Activated CD8-positive, alpha-beta T cell treated with anti-CD3 and anti-CD28 coated beads, Interleukin-2, amount 10 ng/mL, durations not matched to agents 7 days and 5 days (primary cell): ENCODE results near the gene TMEM170B. TPM values are rescaled to one million over a fixed set of nuclear protein-coding genes. Genes with fewer than 3 reads are reported as not detected.

Experiments used
- ATAC-seq: fragments of 150-1000 bp; cut with Tn5 transposase; one replicate; pipeline ENCODE4 v1.10.0; 2021; ENCODE audit warnings: moderate library complexity
- CTCF ChIA-PET: fragments of 350-600 bp; sonication (Branson Sonifier 250); formaldehyde crosslinking; loops from one replicate; lab custom pipeline; 2021; ENCODE audit warnings: antibody characterized with exemption; lab: Charles Lee
- POLR2A ChIA-PET: fragments of 350-600 bp; sonication (Branson Sonifier 250); formaldehyde crosslinking; loops from one replicate; lab custom pipeline; 2021; ENCODE audit warnings: antibody characterized with exemption; lab: Charles Lee
- DNase-seq: peaks from one replicate; pipeline ENCODE4 v3.0.0-alpha.2; 2020
- H3K27ac Mint-ChIP-seq: one replicate; pipeline ENCODE4 v1.8.0; 2021; ENCODE audit warnings: mild to moderate bottlenecking, mixed read lengths
- H3K27me3 Mint-ChIP-seq: one replicate; pipeline ENCODE4 v1.8.0; 2021; ENCODE audit warnings: low read depth, mixed read lengths
- H3K36me3 Mint-ChIP-seq: one replicate; pipeline ENCODE4 v1.8.0; 2021; ENCODE audit warnings: low read depth, mixed read lengths
- H3K4me1 Mint-ChIP-seq: one replicate; pipeline ENCODE4 v1.8.0; 2021; ENCODE audit warnings: low read depth, mixed read lengths
- H3K4me3 Mint-ChIP-seq: one replicate; pipeline ENCODE4 v1.8.0; 2021; ENCODE audit warnings: mild to moderate bottlenecking, mixed read lengths
- H3K9me3 Mint-ChIP-seq: one replicate; pipeline ENCODE4 v1.8.0; 2022; ENCODE audit warnings: mixed read lengths; ENCODE audit not compliant: insufficient read depth
- total RNA-seq, 2 experiments: library from RNA; stranded (reverse); gene quantifications; one replicate each; pipeline ENCODE4 v1.2.3, GENCODE V29; 2021

The TMEM170B gene
- total RNA-seq, 2 experiments from 2014 or later: 0.89 to 0.95 TPM

- POLR2A ChIA-PET: no interaction called here
- no peaks in the 10 kb centered on the region for H3K36me3 Mint-ChIP-seq
- no peak overlapping the region for H3K4me3 Mint-ChIP-seq
- DNase-seq (no peak), ATAC-seq (no peak)
- no peaks in the 10 kb centered on the region for H3K9me3 Mint-ChIP-seq
- CTCF ChIA-PET: interaction anchor here (0.7 to 6.1 kb wide), 8 partner anchors 12 to 357 kb away, joined by 3 to 102 read pairs (median 6); no protein-coding TSS in a partner anchor
- peaks cover 10% of the 10 kb centered on the region for H3K4me1 Mint-ChIP-seq
- peaks cover 3% of the 10 kb centered on the region for H3K27me3 Mint-ChIP-seq
- H3K27ac Mint-ChIP-seq: no peak overlapping the region
Observed at GRCh38 chr6:11497881-11498280, 39.7 kb upstream of the TMEM170B start.

DNA sequence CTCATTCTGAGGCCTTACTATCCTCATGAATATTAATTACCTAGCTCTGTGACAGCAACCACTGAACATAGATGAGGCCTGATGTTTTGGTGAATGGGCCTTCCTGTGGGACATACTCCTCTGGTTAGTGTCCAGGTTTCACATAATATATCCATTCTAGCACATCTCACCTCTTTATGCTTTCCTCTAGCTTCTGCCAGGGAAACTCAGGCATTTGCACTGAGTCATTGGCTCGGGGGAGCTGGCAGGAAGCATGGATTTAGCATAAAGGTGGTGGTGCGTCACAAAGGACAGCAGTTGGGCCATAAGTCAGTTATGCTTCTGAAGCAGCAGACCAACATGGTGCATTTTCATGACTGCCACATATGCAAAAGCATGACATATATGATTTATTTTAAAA, 37.5 kb upstream of the TMEM170B start:
- no peaks in the 10 kb centered on the region for H3K9me3 Mint-ChIP-seq
- DNase-seq (no peak), ATAC-seq (no peak)
- no peak overlapping the region for H3K4me3 Mint-ChIP-seq
- H3K27ac Mint-ChIP-seq: no peak overlapping the region
- no peaks in the 10 kb centered on the region for H3K36me3 Mint-ChIP-seq
- peaks cover 9% of the 10 kb centered on the region for H3K27me3 Mint-ChIP-seq
- ChIA-PET CTCF (interaction anchor here (0.6 to 1.3 kb wide), 2 partner anchors 356 to 442 kb away, joined by 3 to 6 read pairs; no protein-coding TSS in a partner anchor), POLR2A (no interaction called here)
- H3K4me1 Mint-ChIP-seq: peaks cover 10% of the 10 kb centered on the region

GRCh38 chr6:11509471-11509870, 28.1 kb upstream of the TMEM170B start:
- POLR2A ChIA-PET: no interaction called here
- Mint-ChIP-seq H3K27ac (no peak overlapping the region), H3K4me3 (no peak overlapping the region), H3K36me3 (no peaks in the 10 kb centered on the region), H3K4me1 (no peaks in the 10 kb centered on the region), H3K27me3 (peaks cover 29% of the 10 kb centered on the region), H3K9me3 (no peaks in the 10 kb centered on the region)
- ATAC-seq (no peak), DNase-seq (no peak)
- CTCF ChIA-PET: interaction anchor here (1.1 to 2.9 kb wide), 2 partner anchors 12 to 366 kb away, joined by 3 to 15 read pairs; no protein-coding TSS in a partner anchor

DNA sequence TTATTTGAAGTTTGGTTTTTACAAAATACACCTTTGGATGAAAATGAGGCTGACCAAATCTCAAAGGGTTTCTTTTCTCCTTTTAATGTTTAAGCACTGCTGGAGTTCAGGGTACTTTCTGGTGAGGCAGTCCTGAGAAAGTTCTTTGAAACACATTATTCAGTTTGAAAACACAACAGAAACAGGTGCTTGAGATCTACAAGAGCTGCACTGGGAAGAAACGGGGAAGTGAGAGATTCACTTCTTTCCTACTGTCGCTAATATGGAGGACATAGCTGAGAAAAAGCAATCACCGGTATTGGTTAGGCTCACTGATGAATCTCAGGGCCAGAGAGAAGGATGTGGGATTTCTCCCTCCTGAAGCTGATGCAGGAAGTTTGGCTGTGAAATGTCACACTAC, 22.9 kb upstream of the TMEM170B start:
- ATAC-seq: no peak
- POLR2A ChIA-PET: no interaction called here
- CTCF ChIA-PET: interaction anchor here (0.9 to 1.4 kb wide), 2 partner anchors 18 to 30 kb away, joined by 3 read pairs; no protein-coding TSS in a partner anchor
- H3K27ac Mint-ChIP-seq: no peak overlapping the region
- no peak overlapping the region for H3K4me3 Mint-ChIP-seq
- peaks cover 24% of the 10 kb centered on the region for H3K27me3 Mint-ChIP-seq
- H3K4me1 Mint-ChIP-seq: peaks cover 6% of the 10 kb centered on the region
- H3K9me3 Mint-ChIP-seq: no peaks in the 10 kb centered on the region
- H3K36me3 Mint-ChIP-seq: no peaks in the 10 kb centered on the region
- no peak for DNase-seq

- Mint-ChIP-seq H3K4me3 (no peak overlapping the region), H3K27ac (no peak overlapping the region), H3K4me1 (peaks cover 6% of the 10 kb centered on the region), H3K9me3 (no peaks in the 10 kb centered on the region), H3K36me3 (no peaks in the 10 kb centered on the region), H3K27me3 (peaks cover 25% of the 10 kb centered on the region)
- DNase-seq (no peak), ATAC-seq (no peak)
- CTCF ChIA-PET: interaction anchor here (1.0 to 1.4 kb wide), 3 partner anchors 15 to 31 kb away, joined by 3 to 5 read pairs (median 3); no protein-coding TSS in a partner anchor
- POLR2A ChIA-PET: no interaction called here
Observed at GRCh38 chr6:11515763-11516162, 21.8 kb upstream of the TMEM170B start.

GRCh38 chr6:11522812-11523605, 14.5 kb upstream of the TMEM170B start:
- CTCF ChIA-PET: no interaction called here
- ATAC-seq: no peak
- DNase-seq: no peak
- H3K4me1 Mint-ChIP-seq: peaks cover 11% of the 10 kb centered on the region
- H3K27me3 Mint-ChIP-seq: peaks cover 7% of the 10 kb centered on the region
- no peak overlapping the region for H3K27ac Mint-ChIP-seq
- POLR2A ChIA-PET: no interaction called here
- H3K36me3 Mint-ChIP-seq: no peaks in the 10 kb centered on the region
- H3K4me3 Mint-ChIP-seq: no peak overlapping the region
- no peaks in the 10 kb centered on the region for H3K9me3 Mint-ChIP-seq

DNA sequence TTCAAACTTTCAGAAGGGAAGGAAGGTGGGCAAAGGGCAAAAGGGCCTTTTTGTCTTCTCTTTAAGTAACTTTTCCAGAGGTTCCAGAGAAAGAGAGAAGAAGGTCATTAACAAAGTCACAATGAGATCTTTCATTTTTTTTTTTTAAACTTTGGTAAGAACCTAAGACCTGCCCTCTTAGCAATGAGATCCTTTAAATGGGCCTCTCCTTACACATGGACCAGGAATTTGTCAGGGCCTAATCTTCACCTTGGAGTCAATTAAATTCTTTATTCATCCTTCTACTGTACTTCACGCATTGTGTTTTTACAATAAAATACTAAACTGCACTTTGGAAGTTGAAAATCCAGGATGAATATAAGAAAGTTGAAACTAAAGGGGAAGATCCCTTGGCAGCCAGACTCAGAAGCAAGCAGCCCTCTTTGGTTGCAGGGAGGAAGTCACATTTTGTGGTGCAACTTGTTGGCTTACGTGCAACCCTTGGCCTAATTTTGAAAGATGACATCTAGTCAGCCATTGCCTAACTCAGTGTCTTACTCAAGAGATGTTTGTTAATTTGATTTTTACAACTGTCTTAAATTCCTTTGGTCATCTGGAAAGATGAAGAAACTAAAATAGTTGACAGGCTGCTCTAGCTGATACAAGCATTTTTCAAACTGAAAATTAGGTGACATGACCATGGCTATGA, 11.9 kb upstream of the TMEM170B start:
- Mint-ChIP-seq H3K4me1 (peaks cover 4% of the 10 kb centered on the region), H3K4me3 (no peak overlapping the region), H3K9me3 (no peaks in the 10 kb centered on the region), H3K27ac (no peak overlapping the region), H3K27me3 (peaks cover 15% of the 10 kb centered on the region), H3K36me3 (no peaks in the 10 kb centered on the region)
- no peak for ATAC-seq
- POLR2A ChIA-PET: no interaction called here
- CTCF ChIA-PET: interaction anchor here (1.2 kb wide), 2 partner anchors 30 to 401 kb away, joined by 3 read pairs; no protein-coding TSS in a partner anchor
- DNase-seq: no peak

DNA sequence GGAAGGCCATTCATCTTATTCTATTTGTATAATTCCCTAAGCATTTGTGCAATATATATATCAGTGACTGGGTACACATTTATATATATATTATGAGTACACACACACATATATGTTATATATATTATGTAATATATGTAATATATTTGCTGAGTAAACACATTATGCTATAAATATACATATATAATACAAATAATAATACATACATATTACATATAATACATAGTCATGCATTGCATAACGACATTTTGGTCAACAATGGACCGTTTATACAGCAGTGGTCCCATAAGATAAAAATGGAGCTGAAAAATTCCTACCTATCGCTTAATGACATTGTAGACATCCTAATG, 11.4 kb upstream of the TMEM170B start:
- peaks cover 4% of the 10 kb centered on the region for H3K4me1 Mint-ChIP-seq
- ATAC-seq (no peak), DNase-seq (no peak)
- ChIA-PET POLR2A (no interaction called here), CTCF (no interaction called here)
- no peaks in the 10 kb centered on the region for H3K36me3 Mint-ChIP-seq
- H3K4me3 Mint-ChIP-seq: no peak overlapping the region
- no peaks in the 10 kb centered on the region for H3K9me3 Mint-ChIP-seq
- peaks cover 15% of the 10 kb centered on the region for H3K27me3 Mint-ChIP-seq
- no peak overlapping the region for H3K27ac Mint-ChIP-seq

DNA sequence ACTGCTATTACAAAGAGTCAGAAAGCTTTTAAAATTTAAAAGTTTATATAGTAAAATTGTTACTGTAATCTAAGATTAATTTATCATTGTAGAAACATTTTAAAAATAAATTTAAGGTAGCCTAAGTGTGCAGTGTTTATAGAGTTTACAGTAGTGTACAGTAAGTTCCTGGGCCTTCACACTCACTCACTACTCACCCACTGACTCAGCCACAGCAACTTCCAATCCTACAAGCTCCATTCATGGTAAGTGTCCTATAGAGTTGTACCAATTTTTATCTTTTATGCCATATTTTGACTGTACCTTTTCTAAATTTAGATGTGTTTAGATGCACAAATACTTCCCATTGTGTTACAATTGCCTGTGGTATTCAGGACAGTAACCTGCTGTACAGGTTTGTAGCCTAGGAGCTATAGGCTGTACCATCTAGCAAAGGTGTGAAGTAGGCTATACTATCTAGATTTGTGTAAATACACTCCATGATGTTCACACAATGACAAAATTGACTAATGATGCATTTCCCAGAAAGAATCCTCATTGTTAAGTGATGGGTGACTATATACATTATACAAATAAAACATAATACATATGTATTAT, 10.2 kb upstream of the TMEM170B start:
- no peaks in the 10 kb centered on the region for H3K9me3 Mint-ChIP-seq
- H3K4me3 Mint-ChIP-seq: no peak overlapping the region
- H3K4me1 Mint-ChIP-seq: peaks cover 4% of the 10 kb centered on the region

GRCh38 chr6:11528996-11529395, 8.6 kb upstream of the TMEM170B start:
- H3K4me3 Mint-ChIP-seq: no peak overlapping the region
- no peak overlapping the region for H3K27ac Mint-ChIP-seq
- DNase-seq (no peak), ATAC-seq (no peak)
- H3K36me3 Mint-ChIP-seq: no peaks in the 10 kb centered on the region
- H3K4me1 Mint-ChIP-seq: peaks cover 4% of the 10 kb centered on the region
- ChIA-PET CTCF (no interaction called here), POLR2A (no interaction called here)
- peaks cover 31% of the 10 kb centered on the region for H3K27me3 Mint-ChIP-seq
- H3K9me3 Mint-ChIP-seq: no peaks in the 10 kb centered on the region

More for the DNA sequence above, 10.2 kb upstream of the TMEM170B start:
- ATAC-seq: no peak
- Mint-ChIP-seq H3K27me3 (peaks cover 25% of the 10 kb centered on the region), H3K27ac (no peak overlapping the region), H3K36me3 (no peaks in the 10 kb centered on the region)
- ChIA-PET CTCF (interaction anchor here (1.3 kb wide), 1 partner anchor 31 kb away, joined by 4 read pairs; no protein-coding TSS in a partner anchor), POLR2A (no interaction called here)
- no peak for DNase-seq

DNA sequence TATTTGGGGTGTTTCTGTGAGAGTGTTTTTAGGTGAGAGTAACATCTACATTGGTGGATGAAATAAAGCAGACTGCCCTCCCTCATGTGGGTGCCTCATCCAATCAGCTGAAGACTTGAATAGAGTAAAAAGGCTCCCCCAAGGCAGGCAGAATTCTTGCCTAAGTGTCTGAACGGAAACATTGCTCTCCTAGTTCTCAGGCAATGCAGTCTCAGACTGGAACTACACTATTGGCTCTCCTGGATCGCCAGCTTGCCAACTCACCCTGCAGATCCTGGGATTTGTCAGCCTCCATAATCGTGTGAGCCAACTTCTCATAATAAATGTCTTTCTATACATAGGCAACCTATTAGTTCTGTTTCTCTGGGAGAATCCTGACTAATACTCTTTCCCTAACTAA, 5.5 kb upstream of the TMEM170B start:
- CTCF ChIA-PET: interaction anchor here (0.9 kb wide), 1 partner anchor 35 kb away, joined by 3 read pairs; no protein-coding TSS in a partner anchor
- POLR2A ChIA-PET: no interaction called here
- DNase-seq (no peak), ATAC-seq (no peak)
- Mint-ChIP-seq H3K36me3 (no peaks in the 10 kb centered on the region), H3K27ac (no peak overlapping the region), H3K4me1 (peaks cover 6% of the 10 kb centered on the region), H3K27me3 (peaks cover 47% of the 10 kb centered on the region), H3K9me3 (no peaks in the 10 kb centered on the region), H3K4me3 (no peak overlapping the region)
